Endothelial cell (in vitro differentiated cells): Measurements from ENCODE around the gene MAP2K5. TPM values are rescaled to one million over a fixed set of nuclear protein-coding genes. Genes with fewer than 3 reads are reported as not detected.

ENCODE experiments used
- DNase-seq: peaks from one replicate; pipeline ENCODE4 v3.0.0; 2021; ENCODE audit warnings: low spot score
- H3K27ac Mint-ChIP-seq: one replicate; pipeline ENCODE4 v1.8.0; 2021; ENCODE audit warnings: mixed read lengths, inconsistent platforms; ENCODE audit not compliant: unreplicated experiment
- H3K27me3 Mint-ChIP-seq: one replicate; pipeline ENCODE4 v1.8.0; 2021; ENCODE audit warnings: mild to moderate bottlenecking, moderate library complexity, mixed read lengths, inconsistent platforms; ENCODE audit not compliant: unreplicated experiment
- H3K36me3 Mint-ChIP-seq: one replicate; pipeline ENCODE4 v1.8.0; 2021; ENCODE audit warnings: mild to moderate bottlenecking, low read depth, mixed read lengths, inconsistent platforms; ENCODE audit not compliant: unreplicated experiment
- H3K4me1 Mint-ChIP-seq: one replicate; pipeline ENCODE4 v1.8.0; 2021; ENCODE audit warnings: mild to moderate bottlenecking, mixed read lengths, inconsistent platforms; ENCODE audit not compliant: unreplicated experiment
- H3K4me3 Mint-ChIP-seq: one replicate; pipeline ENCODE4 v1.8.0; 2021; ENCODE audit warnings: mild to moderate bottlenecking, mixed read lengths, inconsistent platforms; ENCODE audit not compliant: unreplicated experiment
- H3K9me3 Mint-ChIP-seq: one replicate; pipeline ENCODE4 v1.8.0; 2021; ENCODE audit warnings: mixed read lengths, inconsistent platforms; ENCODE audit not compliant: unreplicated experiment
- CTCF ChIP-seq: fragments of 200-600 bp; sonication (generic); IDR thresholded peaks from one replicate; pipeline ENCODE4 v1.5.0; 2021; ENCODE audit warnings: antibody characterized with exemption; ENCODE audit not compliant: unreplicated experiment
- total RNA-seq: library from RNA; stranded (reverse); fragmentation: NEBNext Ultra II Directional; extraction: Animal tissue kit (Norgen Biotek cat#: 25700); gene quantifications from one replicate; pipeline ENCODE4 v1.2.1, GENCODE V29; 2021; ENCODE audit not compliant: unreplicated experiment

The MAP2K5 gene
- total RNA-seq, 1 donor from 2014 or later, result 22.2 TPM

DNA sequence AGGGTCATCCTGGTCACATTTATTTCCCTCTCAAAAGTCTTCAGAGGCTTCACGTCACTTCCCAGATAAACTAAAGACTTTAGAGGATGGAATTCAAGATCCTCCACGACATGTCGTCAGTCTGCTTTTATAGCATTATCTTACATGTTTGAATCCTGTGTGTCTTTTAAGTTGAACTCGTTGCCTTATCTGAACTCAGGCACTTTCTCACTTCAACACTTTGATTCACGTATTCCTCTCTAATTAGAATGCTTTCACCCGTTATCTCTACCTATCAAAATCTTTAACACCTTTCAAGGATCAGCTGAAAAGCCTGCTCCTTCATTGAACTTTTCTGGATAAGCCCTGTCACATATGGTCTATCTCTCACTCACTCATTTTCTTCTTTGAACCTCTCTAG lies 97.1 kb downstream of the MAP2K5 start:
- Mint-ChIP-seq H3K9me3 (no peaks in the 10 kb centered on the region), H3K36me3 (peaks cover 8% of the 10 kb centered on the region), H3K27ac (no peak overlapping the region), H3K4me3 (no peak overlapping the region), H3K27me3 (no peaks in the 10 kb centered on the region), H3K4me1 (peaks cover 18% of the 10 kb centered on the region)
- DNase-seq, result no peak
- TF ChIP-seq CTCF, result no peak

DNA sequence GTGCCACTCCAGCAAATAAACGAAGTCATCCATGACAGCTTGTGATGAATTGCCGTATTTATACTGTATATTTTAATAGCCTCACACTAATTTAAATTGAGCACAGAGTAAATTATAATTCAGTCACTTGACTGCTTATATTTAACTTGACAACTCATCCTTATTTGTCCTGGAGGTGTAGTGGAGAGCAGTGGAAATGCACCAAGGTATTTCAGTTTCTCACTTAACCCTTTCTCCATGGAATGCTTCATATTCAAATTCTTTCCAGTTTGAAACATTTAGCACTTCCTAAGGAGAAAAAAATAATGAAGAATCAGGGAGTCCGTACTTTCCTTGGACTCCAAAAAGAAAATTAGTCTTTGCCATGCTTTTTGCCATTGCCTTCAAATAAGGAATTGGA lies 99.0 kb downstream of the MAP2K5 start:
- no peak overlapping the region for H3K4me3 Mint-ChIP-seq
- H3K36me3 Mint-ChIP-seq, result peaks cover 8% of the 10 kb centered on the region
- no peaks in the 10 kb centered on the region for H3K27me3 Mint-ChIP-seq
- no peak overlapping the region for H3K27ac Mint-ChIP-seq
- TF ChIP-seq CTCF, result no peak
- peaks cover 18% of the 10 kb centered on the region for H3K4me1 Mint-ChIP-seq
- no peak for DNase-seq
- no peaks in the 10 kb centered on the region for H3K9me3 Mint-ChIP-seq

GRCh38 chr15:67646847-67647246 lies 104.3 kb downstream of the MAP2K5 start:
- H3K4me3 Mint-ChIP-seq, result no peak overlapping the region
- no peak for TF ChIP-seq CTCF

GRCh38 chr15:67652586-67652985 lies 110.1 kb downstream of the MAP2K5 start:
- H3K36me3 Mint-ChIP-seq, result peaks cover 17% of the 10 kb centered on the region
- H3K27ac Mint-ChIP-seq, result no peak overlapping the region
- no peak for DNase-seq
- peaks cover 4% of the 10 kb centered on the region for H3K9me3 Mint-ChIP-seq
- no peaks in the 10 kb centered on the region for H3K27me3 Mint-ChIP-seq
- no peaks in the 10 kb centered on the region for H3K4me1 Mint-ChIP-seq
- H3K4me3 Mint-ChIP-seq, result peak overlapping the region; percentile 69
- TF ChIP-seq CTCF, result no peak

More at GRCh38 chr15:67646847-67647246, 104.3 kb downstream of the MAP2K5 start:
- Mint-ChIP-seq H3K27ac (no peak overlapping the region), H3K27me3 (no peaks in the 10 kb centered on the region), H3K36me3 (peaks cover 4% of the 10 kb centered on the region), H3K4me1 (peaks cover 10% of the 10 kb centered on the region), H3K9me3 (no peaks in the 10 kb centered on the region)
- no peak for DNase-seq

DNA sequence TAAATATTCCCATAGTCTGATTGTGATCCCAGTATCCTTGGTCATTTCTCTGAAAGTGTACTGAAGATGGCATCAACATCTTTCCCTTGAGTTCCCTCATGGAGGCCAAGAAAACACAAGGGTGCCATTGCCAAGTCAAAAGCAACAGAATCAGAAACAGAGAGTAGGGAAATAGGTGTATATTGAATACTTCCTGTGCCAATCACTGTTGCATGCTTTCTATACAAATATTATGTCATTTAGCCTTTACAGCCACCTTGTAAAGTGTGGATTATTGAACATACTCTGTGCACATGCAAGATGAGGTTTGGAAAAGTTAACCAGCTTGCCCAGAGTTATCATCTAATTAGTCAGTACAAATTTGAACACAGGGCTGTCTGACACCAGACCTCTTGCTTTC lies 117.9 kb downstream of the MAP2K5 start:
- TF ChIP-seq CTCF, result no peak
- peaks cover 5% of the 10 kb centered on the region for H3K36me3 Mint-ChIP-seq
- no peak overlapping the region for H3K4me3 Mint-ChIP-seq
- DNase-seq, result no peak
- no peaks in the 10 kb centered on the region for H3K4me1 Mint-ChIP-seq
- no peak overlapping the region for H3K27ac Mint-ChIP-seq
- no peaks in the 10 kb centered on the region for H3K27me3 Mint-ChIP-seq
- peaks cover 4% of the 10 kb centered on the region for H3K9me3 Mint-ChIP-seq
